ENCODE data around the gene RSPRY1.

DNA sequence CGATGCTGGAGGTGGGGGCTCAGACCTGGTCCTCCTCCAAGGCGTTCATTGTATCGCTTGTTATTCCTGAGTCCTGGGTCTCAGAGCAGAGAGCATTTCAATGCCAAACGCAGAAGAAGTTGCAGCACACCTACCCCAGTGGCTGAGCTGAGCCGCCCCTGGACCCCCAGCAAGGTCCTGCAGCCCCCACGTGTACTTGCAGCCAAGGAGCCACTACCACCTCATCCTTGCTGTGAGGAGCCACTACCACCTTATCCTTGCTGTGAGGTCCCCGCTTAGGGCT lies 84.9 kb downstream of the RSPRY1 start:
- no peak for TF ChIP-seq TAF7 (optimal IDR thresholded peaks at IDR 0.05; ENCODE audit: borderline replicate concordance, low read depth, low read length)
- no peak for TF ChIP-seq EP300 (IDR thresholded peaks at IDR 0.05; ENCODE audit: borderline replicate concordance in 1 of 2, low read depth in 2 of 2, low read length in 2 of 2)
- no peak for TF ChIP-seq EGR1 (IDR thresholded peaks at IDR 0.05; ENCODE audit: borderline replicate concordance, low read depth, low read length)
- TF ChIP-seq, protein P1, sequence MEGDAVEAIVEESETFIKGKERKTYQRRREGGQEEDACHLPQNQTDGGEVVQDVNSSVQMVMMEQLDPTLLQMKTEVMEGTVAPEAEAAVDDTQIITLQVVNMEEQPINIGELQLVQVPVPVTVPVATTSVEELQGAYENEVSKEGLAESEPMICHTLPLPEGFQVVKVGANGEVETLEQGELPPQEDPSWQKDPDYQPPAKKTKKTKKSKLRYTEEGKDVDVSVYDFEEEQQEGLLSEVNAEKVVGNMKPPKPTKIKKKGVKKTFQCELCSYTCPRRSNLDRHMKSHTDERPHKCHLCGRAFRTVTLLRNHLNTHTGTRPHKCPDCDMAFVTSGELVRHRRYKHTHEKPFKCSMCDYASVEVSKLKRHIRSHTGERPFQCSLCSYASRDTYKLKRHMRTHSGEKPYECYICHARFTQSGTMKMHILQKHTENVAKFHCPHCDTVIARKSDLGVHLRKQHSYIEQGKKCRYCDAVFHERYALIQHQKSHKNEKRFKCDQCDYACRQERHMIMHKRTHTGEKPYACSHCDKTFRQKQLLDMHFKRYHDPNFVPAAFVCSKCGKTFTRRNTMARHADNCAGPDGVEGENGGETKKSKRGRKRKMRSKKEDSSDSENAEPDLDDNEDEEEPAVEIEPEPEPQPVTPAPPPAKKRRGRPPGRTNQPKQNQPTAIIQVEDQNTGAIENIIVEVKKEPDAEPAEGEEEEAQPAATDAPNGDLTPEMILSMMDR (IDR thresholded peaks at IDR 0.05; ENCODE audit: control extremely low read depth in 1 of 3, insufficient read depth in 1 of 3, low read depth in 1 of 3, low read length in 3 of 3), result no peak
- TF ChIP-seq SP2 (IDR thresholded peaks at IDR 0.05; ENCODE audit: low read length), result no peak
- TF ChIP-seq CREB1 (IDR thresholded peaks at IDR 0.05), result no peak
- no peak for TF ChIP-seq EZH2 (IDR thresholded peaks at IDR 0.05; ENCODE audit: low read depth, low read length, severe bottlenecking)
- TF ChIP-seq GABPA (IDR thresholded peaks at IDR 0.05; ENCODE audit: borderline replicate concordance, insufficient read depth, low read length), result no peak
- TF ChIP-seq, protein P2, sequence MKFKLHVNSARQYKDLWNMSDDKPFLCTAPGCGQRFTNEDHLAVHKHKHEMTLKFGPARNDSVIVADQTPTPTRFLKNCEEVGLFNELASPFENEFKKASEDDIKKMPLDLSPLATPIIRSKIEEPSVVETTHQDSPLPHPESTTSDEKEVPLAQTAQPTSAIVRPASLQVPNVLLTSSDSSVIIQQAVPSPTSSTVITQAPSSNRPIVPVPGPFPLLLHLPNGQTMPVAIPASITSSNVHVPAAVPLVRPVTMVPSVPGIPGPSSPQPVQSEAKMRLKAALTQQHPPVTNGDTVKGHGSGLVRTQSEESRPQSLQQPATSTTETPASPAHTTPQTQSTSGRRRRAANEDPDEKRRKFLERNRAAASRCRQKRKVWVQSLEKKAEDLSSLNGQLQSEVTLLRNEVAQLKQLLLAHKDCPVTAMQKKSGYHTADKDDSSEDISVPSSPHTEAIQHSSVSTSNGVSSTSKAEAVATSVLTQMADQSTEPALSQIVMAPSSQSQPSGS (IDR thresholded peaks at IDR 0.05; ENCODE audit: low read length), result no peak
- TF ChIP-seq, protein P3, sequence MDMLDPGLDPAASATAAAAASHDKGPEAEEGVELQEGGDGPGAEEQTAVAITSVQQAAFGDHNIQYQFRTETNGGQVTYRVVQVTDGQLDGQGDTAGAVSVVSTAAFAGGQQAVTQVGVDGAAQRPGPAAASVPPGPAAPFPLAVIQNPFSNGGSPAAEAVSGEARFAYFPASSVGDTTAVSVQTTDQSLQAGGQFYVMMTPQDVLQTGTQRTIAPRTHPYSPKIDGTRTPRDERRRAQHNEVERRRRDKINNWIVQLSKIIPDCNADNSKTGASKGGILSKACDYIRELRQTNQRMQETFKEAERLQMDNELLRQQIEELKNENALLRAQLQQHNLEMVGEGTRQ (IDR thresholded peaks at IDR 0.05; ENCODE audit: low read length), result no peak

All from H1 (cell line).